IMR-90 (cell line): ENCODE results near the gene ABCA7. TPM values are rescaled to one million over a fixed set of nuclear protein-coding genes. Genes with fewer than 3 reads are reported as not detected.
A peak's percentile ranks its signal among the peaks of the same experiment; 100 is the strongest.

Source experiments
- ATAC-seq: fragments of 200-7000 bp; cut with Tn5 transposase; 2 replicates; pipeline ENCODE4 v1.9.1; 2020; ENCODE audit warnings: low read depth, mild to moderate bottlenecking, moderate library complexity
- BruUV-seq: library from RNA; stranded (reverse); fragments of 400-500 nt; replicated peaks from 2 replicates; lab custom pipeline; 2021; lab: Mats Ljungman, UMichigan
- CTCF ChIA-PET: fragments of 300-600 bp; formaldehyde crosslinking; extraction: SDS; loops from one replicate; lab custom pipeline; 2021; ENCODE audit warnings: antibody characterized with exemption; lab: Yijun Ruan, JAX
- POLR2A ChIA-PET: fragments of 300-600 bp; sonication (Branson Sonifier 250); formaldehyde crosslinking; loops from one replicate; lab custom pipeline; 2022; ENCODE audit warnings: antibody characterized with exemption; ENCODE audit not compliant: unreplicated experiment; lab: Charles Lee
- DNase-seq: peaks from one replicate; pipeline ENCODE4 v3.0.0; 2013
- H2AFZ ChIP-seq: replicated peaks from 2 replicates; pipeline ENCODE3; 2013; ENCODE audit warnings: low read length, mild to moderate bottlenecking; ENCODE audit not compliant: poor library complexity
- H2AK5ac ChIP-seq: 2 replicates; pipeline ENCODE4 v1.6.1; 2013; ENCODE audit warnings: low read depth, low read length, inconsistent platforms
- H2AK9ac ChIP-seq: replicated peaks from 2 replicates; pipeline ENCODE3; 2013; ENCODE audit warnings: mild to moderate bottlenecking, low read depth, low read length, moderate library complexity; ENCODE audit not compliant: poor library complexity
- H2BK120ac ChIP-seq: 2 replicates; pipeline ENCODE4 v1.6.1; 2013; ENCODE audit warnings: low read depth, low read length, inconsistent platforms
- H2BK15ac ChIP-seq: 3 replicates; pipeline ENCODE4 v1.6.1; 2013; ENCODE audit warnings: low read depth, low read length, inconsistent platforms
- H2BK20ac ChIP-seq: 2 replicates; pipeline ENCODE4 v1.6.1; 2013; ENCODE audit warnings: low read depth, mild to moderate bottlenecking, inconsistent platforms, low read length, moderate library complexity
- H2BK5ac ChIP-seq: 2 replicates; pipeline ENCODE4 v1.6.1; 2013; ENCODE audit warnings: mild to moderate bottlenecking, low read depth, low read length, inconsistent platforms; ENCODE audit not compliant: poor library complexity, severe bottlenecking
- H3K14ac ChIP-seq: replicated peaks from 2 replicates; pipeline ENCODE4 v1.6.1; 2013; ENCODE audit warnings: low read depth, low read length, inconsistent platforms
- H3K18ac ChIP-seq: 2 replicates; pipeline ENCODE4 v1.6.1; 2013; ENCODE audit warnings: low read depth, low read length, control low read depth
- H3K23ac ChIP-seq: 2 replicates; pipeline ENCODE4 v1.6.1; 2013; ENCODE audit warnings: low read depth, low read length, inconsistent platforms
- H3K27ac ChIP-seq: 2 replicates; pipeline ENCODE4 v1.5.1; 2013; ENCODE audit warnings: mild to moderate bottlenecking, control low read depth, low read length; ENCODE audit not compliant: insufficient read depth
- H3K27me3 ChIP-seq: 2 replicates; pipeline ENCODE4 v1.6.1; 2013; ENCODE audit warnings: low read length; ENCODE audit not compliant: control insufficient read depth, insufficient read depth
- H3K36me3 ChIP-seq: 2 replicates; pipeline ENCODE4 v1.6.1; 2013; ENCODE audit warnings: low read length, mixed read lengths; ENCODE audit not compliant: control insufficient read depth, insufficient read depth
- H3K4ac ChIP-seq: 2 replicates; pipeline ENCODE4 v1.6.1; 2013; ENCODE audit warnings: low read depth, low read length, inconsistent platforms
- H3K4me1 ChIP-seq: 2 replicates; pipeline ENCODE4 v1.6.1; 2013; ENCODE audit warnings: low read length, mixed read lengths; ENCODE audit not compliant: control insufficient read depth, insufficient read depth
- H3K4me2 ChIP-seq: 2 replicates; pipeline ENCODE4 v1.6.1; 2013; ENCODE audit warnings: low read depth, mild to moderate bottlenecking, control low read depth, low read length, moderate library complexity
- H3K4me3 ChIP-seq: 2 replicates; pipeline ENCODE4 v1.5.1; 2013; ENCODE audit warnings: low read depth, mild to moderate bottlenecking, control low read depth, low read length, moderate library complexity; ENCODE audit not compliant: insufficient read depth
- H3K56ac ChIP-seq: 2 replicates; pipeline ENCODE4 v1.6.1; 2013; ENCODE audit warnings: low read length, inconsistent platforms; ENCODE audit not compliant: insufficient read depth; ENCODE audit errors: extremely low read depth
- H3K79me1 ChIP-seq, 2 experiments: 2 replicates each; pipeline ENCODE4 v1.6.1; 2013; ENCODE audit warnings: low read length in 2 of 2, inconsistent platforms in 1 of 2, low read depth in 1 of 2
- H3K9ac ChIP-seq: 2 replicates; pipeline ENCODE4 v1.6.1; 2013; ENCODE audit warnings: low read depth, low read length, control low read depth
- H3K9me1 ChIP-seq: 2 replicates; pipeline ENCODE4 v1.6.1; 2013; ENCODE audit warnings: low read length, inconsistent platforms; ENCODE audit not compliant: insufficient read depth
- H3K9me3 ChIP-seq: 2 replicates; pipeline ENCODE4 v1.6.1; 2013; ENCODE audit warnings: low read length; ENCODE audit not compliant: control insufficient read depth, insufficient read depth
- H4K20me1 ChIP-seq: 2 replicates; pipeline ENCODE4 v1.6.1; 2013; ENCODE audit warnings: low read length, inconsistent platforms; ENCODE audit not compliant: insufficient read depth
- H4K5ac ChIP-seq: 2 replicates; pipeline ENCODE4 v1.6.1; 2013; ENCODE audit warnings: mild to moderate bottlenecking, low read depth, low read length, control low read depth
- H4K8ac ChIP-seq, 2 experiments: 2 replicates each; pipeline ENCODE4 v1.6.1; 2013; ENCODE audit warnings: low read depth in 2 of 2, low read length in 2 of 2, control low read depth in 1 of 2, inconsistent platforms in 1 of 2
- H4K91ac ChIP-seq: 2 replicates; pipeline ENCODE4 v1.6.1; 2013; ENCODE audit warnings: low read depth, low read length, inconsistent platforms; ENCODE audit not compliant: insufficient read depth
- CEBPB ChIP-seq: IDR thresholded peaks from 2 replicates; pipeline ENCODE4 v1.6.1; 2012; ENCODE audit warnings: low read depth, low read length, improper control_type of control experiment
- MXI1 ChIP-seq: IDR thresholded peaks from 2 replicates; pipeline ENCODE4 v1.6.1; 2012; ENCODE audit warnings: low read depth, mild to moderate bottlenecking, low read length, moderate library complexity, borderline replicate concordance
- NFE2L2 ChIP-seq: fragments of 150-350 bp; IDR thresholded peaks from 2 replicates; pipeline ENCODE4 v1.6.1; 2016; ENCODE audit warnings: low read depth, mild to moderate bottlenecking, low read length
- RFX5 ChIP-seq: IDR thresholded peaks from 2 replicates; pipeline ENCODE4 v1.8.0; 2012; ENCODE audit warnings: low read depth, mild to moderate bottlenecking, low read length, moderate library complexity
- WGBS, 2 experiments: methylation state at CpG; one replicate each; pipeline versions ENCODE4 v1.1.5 to v1.1.7; 2013; ENCODE audit warnings: missing lambda C conversion rate in 2 of 2; ENCODE audit not compliant: insufficient read length in 1 of 2; ENCODE audit errors: extremely low coverage in 2 of 2; 5-methylcytosine and 5-hydroxymethylcytosine counted together
- dilution Hi-C: fragments of 300-500 bp; cut with HindIII; formaldehyde crosslinking; loops from one replicate; pipeline ENCODE4 v1.14.3; 2018; ENCODE audit warnings: low sequenced_read_pairs; ENCODE audit not compliant: unreplicated experiment
- in situ Hi-C: fragments of 300-500 bp; cut with MboI; formaldehyde crosslinking; loops from 3 replicates; pipeline ENCODE4 v1.14.3; 2019; ENCODE audit warnings: low sequenced_read_pairs, inconsistent platforms, mixed read lengths
- intact Hi-C: fragments of 100-400 bp; cut with micrococcal nuclease; formaldehyde crosslinking; loops from 2 replicates; pipeline ENCODE4 v1.10.0; 2022
- polyA plus RNA-seq, 3 experiments: library from polyadenylated mRNA; depleted of rRNA; stranded (reverse); fragments of >200 nt; gene quantifications; 2 replicates each; pipeline ENCODE4 v1.2.3, GENCODE V29; 2012; ENCODE audit warnings: low replicate concordance in 1 of 3
- total RNA-seq: library from RNA; depleted of rRNA; stranded (reverse); fragments of >200 nt; gene quantifications from 2 replicates; pipeline ENCODE4 v1.2.3, GENCODE V29; 2012

ABCA7 gene
- total and polyA plus RNA-seq, 2 of the 4 experiments (the other 2 are of a cell fraction): 0.36 to 3.3 TPM

DNA sequence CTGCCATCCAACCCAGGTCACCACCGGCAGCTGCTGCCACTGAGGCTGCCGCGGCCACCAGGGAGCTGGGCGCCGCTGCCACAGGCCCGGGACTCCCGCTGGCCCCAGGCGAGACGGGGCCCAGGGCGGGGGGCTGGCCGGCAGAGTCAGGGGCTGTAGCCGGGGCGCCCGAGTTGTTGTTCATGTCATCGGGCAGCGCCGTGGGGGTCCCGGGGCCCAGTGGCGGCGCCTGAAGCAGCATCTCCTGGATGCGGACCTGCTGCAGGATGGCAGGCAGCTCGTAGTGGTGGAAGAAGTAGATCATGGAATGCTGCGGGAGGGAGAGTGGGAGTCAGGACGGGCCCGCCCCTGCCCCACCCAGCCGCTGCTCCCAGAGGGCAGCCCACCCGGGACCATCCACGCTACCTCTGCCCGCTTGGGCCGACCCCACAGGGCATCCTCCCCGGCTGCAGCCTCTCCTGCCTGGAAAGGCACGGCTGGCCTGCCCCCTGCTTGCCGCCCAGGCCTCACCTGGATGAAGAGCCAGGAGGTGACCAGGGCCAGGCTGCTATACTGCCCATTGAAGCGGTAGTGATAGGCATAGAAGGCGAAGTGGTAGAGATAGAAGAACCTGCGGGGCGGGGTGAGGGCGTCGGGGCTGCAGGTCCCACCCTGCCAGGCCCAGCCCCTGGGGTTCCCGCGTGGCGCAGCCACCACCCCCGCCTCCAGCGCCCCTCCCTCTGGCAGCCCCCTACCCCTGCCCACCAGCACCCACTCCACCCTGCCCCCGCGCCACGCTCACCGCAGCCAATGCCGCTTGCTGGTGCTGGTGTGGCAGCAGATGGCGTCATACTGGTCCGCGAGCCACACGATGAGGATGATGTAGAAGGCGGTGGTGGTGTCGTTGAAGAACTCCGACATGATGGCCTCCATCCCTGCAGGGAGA is 29.1 kb upstream of the ABCA7 start (continued):
- TF ChIP-seq NFE2L2: no peak

DNA sequence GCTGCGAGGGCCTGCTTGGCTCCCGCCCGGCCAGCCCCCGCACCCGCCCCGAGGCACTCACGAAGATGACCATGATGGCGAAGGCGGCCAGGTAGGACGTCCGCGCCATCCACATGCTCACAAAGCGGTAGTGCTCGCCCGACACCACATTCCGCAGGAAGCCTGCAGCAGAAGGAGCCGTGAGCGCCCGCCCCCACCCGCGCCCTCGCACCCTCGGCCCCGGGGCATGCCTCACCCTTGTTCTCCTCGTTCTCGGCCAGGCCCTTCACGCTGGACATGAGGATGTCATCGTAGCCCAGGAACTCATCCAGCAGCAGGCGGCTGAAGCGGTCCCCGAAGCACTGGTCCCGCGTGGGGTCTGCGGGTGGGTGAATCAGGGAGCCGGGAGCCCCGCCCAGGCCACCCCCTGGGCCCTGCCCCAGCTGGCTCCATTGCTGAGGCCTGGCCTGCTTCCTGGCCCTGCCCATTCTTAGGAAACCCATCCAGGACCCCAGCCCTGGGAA is 28.0 kb upstream of the ABCA7 start:
- Histone ChIP-seq H2BK20ac (no peak overlapping the region), H3K18ac (no peak overlapping the region), H2AK5ac (no peak overlapping the region), H3K56ac (no peak overlapping the region), H3K9me3 (no peaks in the 10 kb centered on the region), H3K4me1 (peaks cover 28% of the 10 kb centered on the region), H3K14ac (no peak overlapping the region), H3K23ac (no peak overlapping the region), H3K79me1 (peaks cover 0 to 47% of the 10 kb centered on the region in 2 experiments; a peak in 2 of 4 replicates), H2AK9ac (no peak overlapping the region), H3K4ac (no peak overlapping the region), H2BK5ac (no peak overlapping the region), H4K5ac (no peak overlapping the region), H2BK15ac (no peak overlapping the region), H4K91ac (no peak overlapping the region), H2BK120ac (no peak overlapping the region), H3K9ac (no peak overlapping the region), H3K27me3 (no peaks in the 10 kb centered on the region), H3K9me1 (peaks cover 7% of the 10 kb centered on the region; the same call in 1 of the 2 replicates), H2AFZ (peak overlapping the region; percentile 32), H3K27ac (no peak overlapping the region), H3K36me3 (peaks cover 38% of the 10 kb centered on the region), H3K4me2 (no peak overlapping the region), H4K20me1 (peaks cover 65% of the 10 kb centered on the region), H3K4me3 (no peak overlapping the region), H4K8ac (no peak overlapping the region)
- WGBS, 2 experiments: 94% methylated on average over 29 of the region's 36 CpGs; no CpG with 5 or more reads in 1 of the 2 experiments
- ATAC-seq (no peak), DNase-seq (no peak)
- dilution Hi-C loops (no loop called here), in situ Hi-C loops (no loop called here), intact Hi-C loops (no loop called here)
- no peak for TF ChIP-seq MXI1
- TF ChIP-seq RFX5: no peak
- no peak for TF ChIP-seq CEBPB
- no peak for TF ChIP-seq NFE2L2
- POLR2A ChIA-PET: no interaction called here
- CTCF ChIA-PET: no interaction called here
- no TSS peak for BruUV-seq
